SH-SY5Y (cell line): ENCODE data around the gene DOK4.

Experiments
- GATA2 ChIP-seq: IDR thresholded peaks from 2 replicates; pipeline ENCODE4 v1.6.1; 2011; ENCODE audit warnings: mild to moderate bottlenecking, low read depth, low read length
- GATA3 ChIP-seq: IDR thresholded peaks from 2 replicates; pipeline ENCODE4 v1.6.1; 2011; ENCODE audit warnings: low read depth, mild to moderate bottlenecking, low read length, moderate library complexity

DNA sequence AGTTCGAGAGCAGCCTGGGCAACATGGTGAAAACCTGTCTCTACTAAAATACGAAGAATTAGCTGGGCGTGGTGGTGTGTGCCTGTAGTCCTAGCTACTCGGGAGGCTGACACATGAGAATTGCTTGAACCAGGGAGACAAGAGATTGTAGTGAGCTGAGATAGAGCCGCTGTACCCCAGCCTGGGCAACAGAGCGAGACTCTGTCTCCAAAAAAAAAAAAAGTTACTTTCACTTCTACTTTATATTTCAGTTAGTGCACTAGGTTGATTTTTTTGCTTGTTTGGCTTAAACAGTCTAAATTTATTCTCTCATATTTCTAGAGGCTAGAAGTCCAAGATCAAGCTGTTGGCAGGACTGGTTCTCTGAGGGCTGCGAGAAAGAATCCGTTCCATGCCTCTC, 36.7 kb upstream of the DOK4 start:
- no peak for TF ChIP-seq GATA2
- no peak for TF ChIP-seq GATA3
